NCI-H128 (cell line): Measurements from ENCODE around the gene CYP1A2.

Experiments
- DNase-seq: peaks from one replicate; lab custom pipeline; 2025; ENCODE audit not compliant: unreplicated experiment; lab: John Stamatoyannopoulos, UW

The CYP1A2 gene

GRCh38 chr15:74788683-74789151, 40.1 kb downstream of the CYP1A2 start:
- no peak for DNase-seq

- no peak for DNase-seq
Observed at GRCh38 chr15:74789171-74789631, 40.6 kb downstream of the CYP1A2 start.

- DNase-seq, result no peak
Observed at GRCh38 chr15:74789741-74790079, 41.1 kb downstream of the CYP1A2 start.

GRCh38 chr15:74790080-74790916, 41.7 kb downstream of the CYP1A2 start:
- DNase-seq, result no peak

GRCh38 chr15:74791007-74791406, 42.4 kb downstream of the CYP1A2 start:
- DNase-seq, result no peak

GRCh38 chr15:74791667-74792066, 43.0 kb downstream of the CYP1A2 start:
- no peak for DNase-seq

GRCh38 chr15:74792227-74793016, 43.8 kb downstream of the CYP1A2 start:
- DNase-seq, result no peak

- no peak for DNase-seq
Observed at GRCh38 chr15:74793135-74794028, 44.7 kb downstream of the CYP1A2 start.

- DNase-seq, result no peak
Observed at GRCh38 chr15:74794248-74794969, 45.8 kb downstream of the CYP1A2 start.

GRCh38 chr15:74794970-74795349, 46.3 kb downstream of the CYP1A2 start:
- DNase-seq, result no peak

- DNase-seq, result no peak
Observed at GRCh38 chr15:74795966-74796625, 47.5 kb downstream of the CYP1A2 start.

- DNase-seq, result no peak
Observed at GRCh38 chr15:74798388-74799254, 50.0 kb downstream of the CYP1A2 start.

GRCh38 chr15:74799255-74799855, 50.7 kb downstream of the CYP1A2 start:
- no peak for DNase-seq

GRCh38 chr15:74799856-74800558, 51.4 kb downstream of the CYP1A2 start:
- DNase-seq, result no peak

GRCh38 chr15:74800559-74801094, 52.0 kb downstream of the CYP1A2 start:
- DNase-seq, result no peak

- DNase-seq, result no peak
Observed at GRCh38 chr15:74801311-74801997, 52.8 kb downstream of the CYP1A2 start.

- DNase-seq, result no peak
Observed at GRCh38 chr15:74802290-74802689, 53.6 kb downstream of the CYP1A2 start.
